Measurements from ENCODE around the gene OAS2. TPM values are rescaled to one million over a fixed set of nuclear protein-coding genes. Genes with fewer than 3 reads are reported as not detected.

OAS2 gene
- total and polyA plus RNA-seq, 2 of the 4 experiments (the other 2 are of a cell fraction) = under 0.01 TPM; not detected in 1

- dilution Hi-C loops (cut with HindIII; ENCODE audit: low sequenced_read_pairs, unreplicated experiment) = no loop called here
- ATAC-seq (ENCODE audit: low read depth) = no peak
Measured at GRCh38 chr12:113051759-113052158, 73.4 kb downstream of the OAS2 start.

More at GRCh38 chr12:113051759-113052158, 73.4 kb downstream of the OAS2 start:
- ChIA-PET POLR2A (ENCODE audit: unreplicated experiment) (no interaction called here), CTCF (no interaction called here)
- TF ChIP-seq POLR2A (IDR thresholded peaks at IDR 0.05; ENCODE audit: low read depth, low read length) (no peak), SMC3 (IDR thresholded peaks at IDR 0.05; ENCODE audit: low read depth, low read length) (no peak)
- Histone ChIP-seq H2AK5ac (ENCODE audit: low read depth, low read length) (no peak overlapping the region), H2AK9ac (replicated peaks; ENCODE audit: low read depth, low read length, poor library complexity) (no peak overlapping the region), H3K36me3 (ENCODE audit: control insufficient read depth, insufficient read depth, low read length) (no peaks in the 10 kb centered on the region), H4K5ac (ENCODE audit: low read depth, low read length) (no peak overlapping the region), H2BK5ac (ENCODE audit: low read depth, low read length, poor library complexity, severe bottlenecking) (no peak overlapping the region), H3K27ac (ENCODE audit: insufficient read depth, low read length) (no peak overlapping the region), H3K14ac (replicated peaks; ENCODE audit: low read depth, low read length) (no peak overlapping the region), H3K4ac (ENCODE audit: low read depth, low read length) (no peak overlapping the region), H3K9me1 (ENCODE audit: insufficient read depth, low read length) (no peaks in the 10 kb centered on the region), H3K4me2 (ENCODE audit: low read depth, low read length) (no peak overlapping the region), H3K9ac (ENCODE audit: low read depth, low read length) (no peak overlapping the region), H2BK15ac (ENCODE audit: low read depth, low read length) (no peak overlapping the region), H3K27me3 (ENCODE audit: control insufficient read depth, insufficient read depth, low read length) (peaks cover 20% of the 10 kb centered on the region), H2AFZ (replicated peaks; ENCODE audit: low read length, poor library complexity) (no peak overlapping the region), H3K18ac (ENCODE audit: low read depth, low read length) (no peak overlapping the region), H3K4me1 (ENCODE audit: control insufficient read depth, insufficient read depth, low read length) (no peaks in the 10 kb centered on the region), H3K4me3 (ENCODE audit: insufficient read depth, low read depth, low read length) (no peak overlapping the region), H4K91ac (ENCODE audit: insufficient read depth, low read depth, low read length) (no peak overlapping the region), H3K23ac (ENCODE audit: low read depth, low read length) (no peak overlapping the region), H4K8ac (ENCODE audit: low read depth in 2 of 2, low read length in 2 of 2) (no peak overlapping the region), H2BK20ac (ENCODE audit: low read depth, low read length) (no peak overlapping the region), H3K9me3 (ENCODE audit: control insufficient read depth, insufficient read depth, low read length) (no peaks in the 10 kb centered on the region), H3K56ac (ENCODE audit: extremely low read depth, insufficient read depth, low read length) (no peak overlapping the region), H3K79me1 (ENCODE audit: low read depth in 1 of 2, low read length in 2 of 2) (no peaks in the 10 kb centered on the region), H2BK120ac (ENCODE audit: low read depth, low read length) (no peak overlapping the region), H4K20me1 (ENCODE audit: insufficient read depth, low read length) (no peaks in the 10 kb centered on the region)
- in situ Hi-C loops (cut with MboI; ENCODE audit: low sequenced_read_pairs) = no loop called here
- no CpG with 5 or more reads among the region's 4 CpGs for WGBS, 2 experiments (ENCODE audit: extremely low coverage in 2 of 2, insufficient read length in 1 of 2)
- BruUV-seq (replicated peaks) = no TSS peak
- intact Hi-C loops (cut with micrococcal nuclease) = no loop called here
- DNase-seq = no peak
